GM12892 (cell line): Measurements from ENCODE around the gene PDCD1LG2.
A peak's percentile ranks its signal among the peaks of the same experiment; 100 is the strongest.
"Not testable (repeated sequence)": the region's sequence is repeated elsewhere in the genome, so short reads cannot be mapped to it uniquely, and the experiment has no call there.

ENCODE experiments used
- DNase-seq: peaks from one replicate; pipeline ENCODE4 v3.0.0; 2011; ENCODE audit not compliant: insufficient read length
- FAIRE-seq: peaks from 2 replicates; lab custom pipeline; 2011; peaks lifted over from hg19 to GRCh38; lab: Jason Lieb, UNC
- POLR2A ChIP-seq: IDR thresholded peaks from 2 replicates; pipeline ENCODE4 v1.6.1; 2011; ENCODE audit warnings: low read depth, low read length, control low read depth
- POLR2AphosphoS5 ChIP-seq: IDR thresholded peaks from 2 replicates; pipeline ENCODE4 v1.6.1; 2011; ENCODE audit warnings: low read depth, low read length, control low read depth
- TAF1 ChIP-seq: IDR thresholded peaks from 2 replicates; pipeline ENCODE4 v1.6.1; 2011; ENCODE audit warnings: low read depth, mild to moderate bottlenecking, control low read depth, low read length, borderline replicate concordance

The PDCD1LG2 gene

DNA sequence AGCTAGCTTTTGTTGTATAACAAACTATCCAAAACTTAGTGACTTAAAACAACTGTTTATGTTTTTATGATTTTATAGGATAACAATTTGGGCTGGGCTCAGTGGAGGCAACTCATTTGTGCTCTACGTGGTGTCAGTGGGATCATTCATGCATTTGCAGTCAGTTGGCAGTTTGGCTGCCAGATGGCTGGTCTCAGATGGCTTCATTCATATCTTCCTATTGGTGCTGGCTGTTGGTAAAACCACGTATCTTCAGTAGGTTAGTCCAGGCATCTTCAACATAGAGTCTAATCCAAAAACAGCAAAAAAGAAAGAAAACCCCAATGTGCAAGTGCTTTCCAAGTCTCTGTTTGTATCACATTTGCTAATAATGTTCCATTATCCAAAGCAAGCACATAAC lies 66.9 kb downstream of the PDCD1LG2 start:
- TF ChIP-seq POLR2AphosphoS5 (no peak), POLR2A (no peak), TAF1 (no peak)
- DNase-seq (no peak), FAIRE-seq (peak; percentile 70)

DNA sequence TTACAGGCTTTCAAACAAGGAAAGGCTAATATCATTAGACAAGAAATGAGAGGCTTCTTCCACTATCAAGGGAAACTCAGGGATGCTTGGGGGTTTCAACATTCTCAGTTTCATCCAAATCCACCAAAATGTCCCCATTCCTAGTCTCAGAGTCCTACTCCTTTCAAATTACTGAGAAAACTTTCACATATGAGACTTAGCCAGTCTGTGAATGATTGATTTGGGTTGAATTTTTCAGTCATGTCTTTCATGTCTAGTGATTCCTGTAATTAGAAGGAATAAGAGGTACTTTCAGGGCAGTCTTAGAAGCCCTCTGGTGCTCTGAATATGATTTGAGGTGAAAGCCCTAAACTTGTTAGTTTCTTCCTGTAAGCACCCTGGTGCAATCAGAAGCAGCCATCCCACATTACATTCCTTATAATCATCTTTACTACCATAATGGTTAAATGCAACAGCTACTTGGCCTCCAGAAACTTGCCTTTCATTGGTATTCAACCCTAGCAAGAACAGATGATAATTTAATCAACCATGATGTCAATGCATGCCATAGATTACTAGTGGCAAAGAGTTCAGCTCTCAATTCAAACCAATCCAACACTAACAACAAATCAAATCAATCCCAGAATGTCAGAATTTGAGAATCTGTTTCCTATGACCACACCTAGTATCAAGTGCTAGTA lies 67.8 kb downstream of the PDCD1LG2 start:
- DNase-seq = no peak
- TF ChIP-seq POLR2A (no peak), POLR2AphosphoS5 (no peak), TAF1 (no peak)
- peak; percentile 58 for FAIRE-seq

DNA sequence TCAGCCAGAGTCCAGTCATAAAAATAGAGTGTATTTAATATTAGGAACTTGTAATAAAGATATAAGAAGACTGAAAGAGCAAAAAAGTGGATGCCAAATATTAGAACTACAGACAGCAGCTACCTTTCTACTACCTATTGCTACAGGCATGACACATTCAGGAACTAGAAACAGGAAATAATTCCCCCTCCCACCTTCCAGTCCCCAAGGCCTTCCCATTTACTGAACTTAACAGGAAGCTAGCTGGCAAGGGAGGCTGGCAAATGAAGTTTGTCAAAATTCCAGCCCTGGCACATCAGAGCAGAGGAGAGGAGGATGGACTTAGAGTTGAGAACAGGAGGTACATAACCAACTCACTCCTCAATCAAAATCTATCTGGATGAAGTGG lies 68.4 kb downstream of the PDCD1LG2 start:
- DNase-seq (no peak), FAIRE-seq (peak; percentile 62)
- TF ChIP-seq POLR2A (no peak), POLR2AphosphoS5 (no peak), TAF1 (no peak)

DNA sequence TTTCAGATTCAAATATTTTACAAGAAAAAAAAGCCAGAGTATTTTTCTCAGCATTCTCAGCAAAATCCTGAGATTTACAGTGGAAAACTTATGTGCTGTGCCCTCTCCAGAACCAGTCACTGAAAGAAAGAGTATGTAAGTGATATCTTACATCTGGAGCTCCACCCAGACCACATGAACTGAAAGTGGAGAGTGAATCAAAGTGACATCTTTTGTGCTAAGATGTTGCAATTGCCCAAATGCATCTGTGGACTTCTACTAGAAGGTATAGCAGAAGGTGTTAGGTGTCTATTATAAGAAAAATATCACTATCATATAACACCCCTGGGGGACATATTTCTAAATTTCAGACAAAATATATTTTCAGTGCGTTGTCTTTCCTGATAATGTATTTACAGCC lies 69.5 kb downstream of the PDCD1LG2 start:
- DNase-seq = no peak
- no peak for FAIRE-seq
- TF ChIP-seq TAF1 = no peak
- TF ChIP-seq POLR2AphosphoS5 = no peak
- TF ChIP-seq POLR2A = no peak

DNA sequence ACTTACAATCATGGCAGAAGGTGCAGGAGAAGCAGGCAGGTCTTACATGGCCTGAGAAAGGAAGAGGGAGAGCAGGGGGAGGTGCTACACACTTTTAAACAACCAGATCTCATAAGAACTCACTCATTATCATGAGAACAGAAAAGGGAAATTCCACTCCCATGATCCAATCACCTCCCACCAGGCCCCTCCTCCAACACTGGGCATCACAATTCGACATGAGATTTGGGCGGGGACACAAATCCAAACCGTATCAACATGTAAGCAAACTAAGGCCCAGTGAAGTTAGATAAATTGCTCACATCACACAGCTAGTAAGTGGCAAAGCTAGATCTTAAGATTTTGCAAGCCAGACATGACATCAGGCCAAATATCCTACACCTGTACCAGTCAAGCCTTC lies 70.3 kb downstream of the PDCD1LG2 start:
- DNase-seq (no peak), FAIRE-seq (no peak)
- TF ChIP-seq POLR2AphosphoS5 (no peak), POLR2A (no peak), TAF1 (no peak)

DNA sequence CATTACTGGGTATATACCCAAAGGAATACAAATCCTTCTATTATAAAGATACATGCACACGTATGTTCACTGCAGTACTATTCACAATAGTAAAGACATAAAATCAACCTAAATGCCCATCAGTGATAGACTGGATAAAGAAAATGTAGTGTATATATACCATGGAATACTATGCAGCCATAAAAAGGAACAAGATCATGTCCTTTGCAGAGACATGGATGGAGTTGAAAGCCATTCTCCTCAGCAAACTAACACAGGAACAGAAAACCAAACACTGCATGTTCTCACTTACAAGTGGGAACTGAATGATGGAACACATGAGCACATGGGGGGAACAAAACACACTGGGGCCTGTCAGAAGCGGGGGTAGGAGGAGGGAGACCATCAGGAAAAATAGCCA lies 71.4 kb downstream of the PDCD1LG2 start:
- not testable (repeated sequence) for FAIRE-seq, DNase-seq

DNA sequence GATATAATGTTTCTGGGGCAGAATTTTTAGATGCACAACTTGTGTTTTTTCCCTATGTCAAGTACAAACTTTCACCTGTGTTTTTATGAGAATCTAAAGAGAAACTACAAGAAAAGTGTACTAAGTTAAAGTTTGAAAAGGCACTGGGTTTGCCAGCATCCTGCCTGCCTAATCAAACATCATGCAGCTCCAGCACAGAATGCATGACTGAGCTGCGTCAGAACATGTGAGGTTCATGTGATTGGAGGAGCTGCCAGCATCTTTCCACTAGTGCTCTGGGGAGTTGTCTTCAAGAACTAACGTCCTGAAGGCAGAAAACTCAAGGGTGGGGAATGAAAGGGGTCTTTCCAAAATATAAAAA lies 72.5 kb downstream of the PDCD1LG2 start:
- FAIRE-seq = no peak
- no peak for DNase-seq
- TF ChIP-seq POLR2AphosphoS5 = no peak; the same call in 1 of the 2 replicates
- TF ChIP-seq POLR2A = peak; percentile 44; the same call in 1 of the 2 replicates

DNA sequence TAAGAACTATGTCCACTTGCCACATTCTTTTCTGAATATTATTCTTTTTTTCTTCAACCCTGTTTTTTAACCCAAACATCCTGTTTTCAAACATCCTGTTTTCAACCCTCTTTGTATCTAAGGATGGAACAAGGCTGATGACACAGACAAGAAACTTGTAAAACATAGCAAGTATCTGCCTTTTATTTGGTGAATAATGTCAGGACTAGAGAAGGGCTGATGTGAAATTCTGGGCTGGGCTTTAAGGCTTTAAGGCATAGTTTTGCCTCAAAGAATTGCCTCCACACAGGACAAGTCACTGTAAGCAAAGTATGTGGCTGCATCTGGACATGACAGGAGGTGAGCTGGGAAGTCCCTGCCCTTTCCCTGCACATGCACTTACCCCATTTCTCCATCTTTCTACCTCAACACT lies 76.1 kb downstream of the PDCD1LG2 start:
- FAIRE-seq (peak; percentile 88), DNase-seq (no peak)
- TF ChIP-seq POLR2AphosphoS5 (0 out of 2 replicates have a peak, but pooled peaks have one; percentile 25), TAF1 (no peak), POLR2A (peak; percentile 53; the same call in 1 of the 2 replicates)

DNA sequence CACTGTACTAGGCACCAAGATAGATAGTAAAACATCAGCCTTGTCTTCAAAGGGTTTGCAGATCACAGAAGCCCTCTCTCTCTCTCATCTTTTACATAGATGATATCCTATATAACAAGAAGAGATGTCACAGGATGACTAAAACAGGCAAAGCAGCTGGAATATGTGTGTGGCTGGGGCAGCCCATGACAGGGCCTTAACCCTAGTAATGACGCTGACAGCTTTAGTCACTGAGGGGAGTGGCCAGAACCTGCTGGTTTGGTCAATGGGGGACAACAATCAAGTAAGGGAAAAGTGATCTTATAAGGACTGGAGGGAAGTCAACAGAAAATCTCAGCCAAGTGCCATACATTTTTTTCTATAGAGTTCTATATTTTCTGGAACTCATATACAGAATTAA lies 76.7 kb downstream of the PDCD1LG2 start:
- no peak for FAIRE-seq
- no peak for TF ChIP-seq POLR2AphosphoS5
- TF ChIP-seq TAF1 = no peak
- TF ChIP-seq POLR2A = no peak
- DNase-seq = no peak

DNA sequence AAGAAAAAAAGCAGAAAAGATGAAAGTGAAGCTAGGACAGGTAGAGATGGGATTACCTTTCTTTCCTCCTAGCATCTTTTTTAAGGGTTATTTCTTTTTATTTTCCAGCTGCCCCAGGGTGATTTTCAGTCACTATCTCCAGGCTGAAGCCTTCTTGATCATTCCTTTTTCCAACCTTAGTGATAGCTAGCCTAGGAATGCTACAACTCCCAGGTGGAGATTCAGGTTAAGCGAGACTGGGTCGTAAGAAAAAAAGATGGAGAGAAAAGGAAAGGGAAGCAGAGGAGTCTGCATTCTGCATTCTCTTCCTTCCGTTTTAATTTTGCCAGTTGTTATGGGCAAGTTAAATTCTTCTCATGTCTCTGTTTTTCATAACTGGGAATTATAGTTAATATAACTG lies 81.9 kb downstream of the PDCD1LG2 start:
- DNase-seq (no peak), FAIRE-seq (no peak)
- TF ChIP-seq POLR2AphosphoS5 (no peak), POLR2A (no peak), TAF1 (no peak)

DNA sequence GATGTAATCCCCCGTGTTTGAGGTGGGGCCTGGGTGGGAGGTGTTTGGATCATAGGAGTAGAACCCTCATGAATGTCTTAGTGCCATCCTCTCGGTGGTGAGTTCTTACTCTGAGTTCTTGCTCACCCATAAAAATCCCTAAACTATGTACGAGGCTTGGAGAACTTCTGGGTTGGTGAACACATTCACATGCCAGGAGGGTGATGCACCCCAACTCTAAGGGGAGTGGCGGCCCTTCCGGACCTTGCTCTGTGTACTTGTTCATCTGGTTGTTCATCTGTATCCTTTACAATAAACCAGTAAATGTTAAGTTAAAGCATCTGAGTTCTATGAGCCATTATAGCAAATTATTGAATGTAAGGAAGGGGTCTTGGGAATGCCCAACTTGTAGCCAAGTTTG lies 82.6 kb downstream of the PDCD1LG2 start:
- TF ChIP-seq TAF1 (no peak), POLR2AphosphoS5 (no peak), POLR2A (no peak)
- FAIRE-seq (peak; percentile 72), DNase-seq (no peak)

DNA sequence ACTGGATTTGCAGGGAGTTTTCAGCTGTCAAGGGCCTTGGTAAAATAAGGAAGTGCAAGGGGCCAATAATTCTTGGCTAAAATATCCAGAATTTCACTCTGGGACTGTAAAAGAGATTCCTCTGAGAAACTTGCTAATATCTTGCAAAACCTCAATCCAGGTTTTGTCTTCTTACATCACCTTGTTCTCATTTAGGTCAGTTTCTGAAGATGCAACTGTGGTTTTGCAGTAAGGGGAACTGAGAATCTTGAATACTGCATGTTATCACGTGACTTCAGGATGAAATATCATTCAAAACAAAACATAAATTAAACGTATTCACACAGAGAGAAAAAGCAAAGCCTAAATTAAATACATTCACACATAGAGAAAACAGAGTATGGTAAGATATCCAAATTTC lies 83.6 kb downstream of the PDCD1LG2 start:
- TF ChIP-seq TAF1 (no peak), POLR2AphosphoS5 (no peak), POLR2A (no peak)
- peak; percentile 96 for FAIRE-seq

DNA sequence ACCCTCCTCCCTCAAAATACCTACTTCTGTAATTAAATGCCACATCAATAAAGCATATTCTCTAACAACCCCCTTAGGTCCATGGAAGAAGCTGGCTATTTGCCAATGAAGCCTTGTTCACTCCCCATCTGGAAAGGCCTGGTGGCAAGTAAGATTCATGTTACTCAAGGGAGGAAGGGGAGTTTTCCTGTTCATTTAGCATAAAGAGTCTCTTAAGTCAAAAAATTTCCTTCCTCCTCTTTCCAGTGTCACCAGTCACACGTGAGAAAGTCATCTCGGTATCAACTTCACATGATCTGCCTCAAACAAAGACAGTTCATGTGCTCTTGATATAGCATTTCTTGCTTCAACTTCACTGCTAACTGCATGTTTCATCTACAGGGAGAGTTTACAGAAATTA lies 85.8 kb downstream of the PDCD1LG2 start:
- TF ChIP-seq TAF1 = no peak
- TF ChIP-seq POLR2AphosphoS5 = no peak
- TF ChIP-seq POLR2A = no peak
- DNase-seq = no peak
- FAIRE-seq = no peak

More for the DNA sequence above, 83.6 kb downstream of the PDCD1LG2 start:
- no peak for DNase-seq
